K562 (cell line): Measurements from ENCODE around the gene TPO. TPM values are rescaled to one million over a fixed set of nuclear protein-coding genes. Genes with fewer than 3 reads are reported as not detected.

Experiments
- ATAC-seq: fragments of 200-7000 bp; cut with Tn5 transposase; 3 replicates; pipeline ENCODE4 v1.9.1; 2020; ENCODE audit warnings: moderate library complexity
- BruUV-seq: library from RNA; stranded (reverse); fragments of 400-500 nt; replicated peaks from 2 replicates; lab custom pipeline; 2021; lab: Mats Ljungman, UMichigan
- CTCF ChIA-PET: fragments of 300-600 bp; formaldehyde crosslinking; extraction: SDS; loops from one replicate; lab custom pipeline; 2021; ENCODE audit warnings: low intra/inter-chr PET ratio; lab: Yijun Ruan, JAX
- POLR2A ChIA-PET: fragments of 300-600, 350-650 bp; sonication (Branson Sonifier 250); formaldehyde crosslinking; extraction: SDS; loops from one replicate; lab custom pipeline; 2021; ENCODE audit warnings: antibody characterized with exemption, inconsistent platforms; lab: Yijun Ruan, JAX
- DNase-seq, 4 experiments: peaks; one replicate each; pipeline versions ENCODE4 v3.0.0 to v3.0.0-alpha.2; 2011 to 2018; ENCODE audit warnings: low spot score in 3 of 4, mixed read lengths in 3 of 4; ENCODE audit errors: extremely low read depth in 1 of 4
- FAIRE-seq: peaks from 2 replicates; lab custom pipeline; 2011; peaks lifted over from hg19 to GRCh38; lab: Jason Lieb, UNC
- H2AFZ ChIP-seq: 2 replicates; pipeline ENCODE4 v1.6.0; 2011; ENCODE audit warnings: low read depth, low read length, control low read depth, inconsistent platforms
- H3K27ac ChIP-seq: fragments of 200-600 bp; 3 replicates; pipeline ENCODE4 v1.8.0; 2011; ENCODE audit warnings: low read depth, mild to moderate bottlenecking, control low read depth, inconsistent platforms, low read length, moderate library complexity, mixed read lengths; ENCODE audit errors: extremely low read depth
- H3K27me3 ChIP-seq, 2 experiments: fragments of 300-600 bp in 1 of 2; 2 replicates in 1 of 2; 3 replicates in 1 of 2; pipeline versions ENCODE4 v1.6.0 to v1.8.0; 2011; ENCODE audit warnings: inconsistent platforms in 2 of 2, low read length in 2 of 2, mild to moderate bottlenecking in 1 of 2, mixed read lengths in 1 of 2, moderate library complexity in 1 of 2; ENCODE audit not compliant: control insufficient read depth in 2 of 2, insufficient read depth in 2 of 2
- H3K36me3 ChIP-seq: fragments of 300-600 bp; 3 replicates; pipeline ENCODE4 v1.8.0; 2011; ENCODE audit warnings: mild to moderate bottlenecking, low read length, inconsistent platforms; ENCODE audit not compliant: control insufficient read depth, insufficient read depth
- H3K4me1 ChIP-seq, 2 experiments: fragments of 200-600 bp in 1 of 2; replicated peaks in 1 of 2; 2 replicates in 1 of 2; 3 replicates in 1 of 2; pipeline versions ENCODE4 v1.5.1 to v1.8.0; 2011; ENCODE audit warnings: inconsistent platforms in 2 of 2, low read length in 2 of 2, mild to moderate bottlenecking in 1 of 2, mixed read lengths in 1 of 2, moderate library complexity in 1 of 2; ENCODE audit not compliant: control insufficient read depth in 2 of 2, insufficient read depth in 2 of 2
- H3K4me2 ChIP-seq: 2 replicates; pipeline ENCODE4 v1.6.1; 2011; ENCODE audit warnings: low read length, control low read depth, inconsistent platforms, mixed read lengths; ENCODE audit not compliant: insufficient read depth
- H3K4me3 ChIP-seq: fragments of 200-600 bp; sonication (generic), shearing (Covaris generic); 2 replicates; pipeline ENCODE4 v1.5.1; 2016; ENCODE audit warnings: control low read depth, inconsistent platforms
- H3K79me2 ChIP-seq: fragments of 200-600 bp; 3 replicates; pipeline ENCODE4 v1.8.0; 2011; ENCODE audit warnings: low read length, inconsistent platforms; ENCODE audit not compliant: control insufficient read depth, insufficient read depth
- H3K9ac ChIP-seq, 2 experiments: 2 replicates each; pipeline versions ENCODE4 v1.6.0 to v1.6.1; 2011; ENCODE audit warnings: low read depth in 2 of 2, low read length in 2 of 2, control low read depth in 1 of 2, inconsistent platforms in 1 of 2, mild to moderate bottlenecking in 1 of 2, mixed read lengths in 1 of 2; ENCODE audit not compliant: insufficient read depth in 1 of 2
- H3K9me1 ChIP-seq: one replicate; pipeline ENCODE4 v1.6.0; 2011; ENCODE audit warnings: inconsistent platforms, mild to moderate bottlenecking, low read length, moderate library complexity; ENCODE audit not compliant: control insufficient read depth, insufficient read depth
- H3K9me3 ChIP-seq: replicated peaks from 2 replicates; pipeline ENCODE4 v1.5.1; 2011; ENCODE audit warnings: low read depth, low read length, inconsistent platforms; ENCODE audit not compliant: control insufficient read depth, insufficient read depth
- H4K20me1 ChIP-seq: replicated peaks from 2 replicates; pipeline ENCODE4 v1.6.1; 2011; ENCODE audit warnings: low read length, inconsistent platforms, mixed read lengths; ENCODE audit not compliant: control insufficient read depth, insufficient read depth
- ETV6 ChIP-seq, 3 experiments: fragments of 150-350 bp in 1 of 3; sonication (generic) in 1 of 3; formaldehyde crosslinking in 1 of 3; IDR thresholded peaks; 2 replicates each; pipeline versions ENCODE4 v1.6.1 to v1.8.0; 2014 to 2022; ENCODE audit warnings: borderline replicate concordance in 2 of 3, low read depth in 2 of 3, antibody characterized with exemption in 1 of 3, low read length in 1 of 3, mild to moderate bottlenecking in 1 of 3, missing genetic modification reagents in 1 of 3
- MEIS2 ChIP-seq: fragments of 450-650 bp; IDR thresholded peaks from 2 replicates; pipeline ENCODE4 v1.6.1; 2014; ENCODE audit warnings: mild to moderate bottlenecking; ENCODE audit not compliant: partially characterized antibody
- WGBS: fragments of 100-300 bp; shearing (Covaris generic); methylation state at CpG from one replicate; pipeline ENCODE4 v1.1.6; 2016; ENCODE audit warnings: low coverage, mixed read lengths; ENCODE audit not compliant: insufficient coverage; ENCODE audit errors: missing lambda C conversion rate; 5-methylcytosine and 5-hydroxymethylcytosine counted together
- in situ Hi-C: fragments of 300-500 bp; cut with MboI; formaldehyde crosslinking; loops from 4 replicates; pipeline ENCODE4 v1.15.0; 2018; ENCODE audit warnings: inconsistent platforms, mixed read lengths
- intact Hi-C: fragments of 100-400 bp; cut with micrococcal nuclease; formaldehyde crosslinking; loops from 2 replicates; pipeline ENCODE4 v1.14.2; 2022
- polyA plus RNA-seq, 8 experiments: library from polyadenylated mRNA; depleted of rRNA in 4 of 8; stranded (reverse) in 5 of 8; unstranded in 3 of 8; fragments of >200 nt; fragmentation: Nextera tagmentation in 2 of 8; fragmentation: Illumina TruSeq in 1 of 8; extraction: Ambion mirVana in 2 of 8; extraction: Trizol in 1 of 8; gene quantifications; 2 replicates each; pipeline versions ENCODE4 v1.2.1 to v1.2.3, GENCODE V29; 2011 to 2014; ENCODE audit warnings: inconsistent platforms in 1 of 8, missing spikeins in 1 of 8
- total RNA-seq, 7 experiments: library from RNA; depleted of rRNA in 6 of 7; stranded (reverse); fragments of >200 nt in 6 of 7; fragmentation: Illumina TruSeq in 2 of 7; extraction: Trizol in 2 of 7; gene quantifications; 2 replicates each; pipeline versions ENCODE4 v1.2.1 to v1.2.3, GENCODE V29; 2011 to 2021; ENCODE audit warnings: low replicate concordance in 1 of 7
- TF ChIP-seq, protein P1 (sequence below): fragments of 250-450 bp; sonication (Bioruptor Pico); IDR thresholded peaks from 2 replicates; pipeline ENCODE4 v1.5.0; 2021

The TPO gene
- total and polyA plus RNA-seq, 9 of the 15 experiments (the other 6 are each of a cell fraction or from before 2014, with no cell fraction given): not detected

DNA sequence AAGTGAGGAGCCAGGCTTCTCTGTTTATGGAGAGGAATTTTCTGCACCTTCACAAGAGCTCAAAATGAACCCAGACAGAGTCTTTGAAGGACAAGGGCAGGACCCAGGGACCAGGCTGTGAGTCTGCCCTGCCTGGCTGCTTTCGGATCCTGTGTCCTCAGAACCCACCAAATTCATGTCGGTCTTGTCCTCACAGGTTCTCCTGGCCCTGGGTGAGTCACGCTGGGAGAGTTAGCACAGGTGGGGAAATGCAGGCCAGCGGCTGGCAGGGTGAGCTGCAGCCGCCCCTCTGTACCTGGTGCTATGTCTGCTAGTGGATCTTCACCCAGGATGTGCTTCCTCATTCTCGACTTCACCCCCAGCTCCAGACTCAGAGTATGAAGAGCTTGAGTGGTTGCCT, 35.8 kb upstream of the TPO start:
- H3K9ac ChIP-seq: no peak overlapping the region
- H3K9me3 ChIP-seq: no peaks in the 10 kb centered on the region
- H3K36me3 ChIP-seq: no peaks in the 10 kb centered on the region
- no peak overlapping the region for H2AFZ ChIP-seq
- no peak for DNase-seq
- intact Hi-C loops (no loop called here), in situ Hi-C loops (no loop called here)
- H3K27ac ChIP-seq: no peak overlapping the region
- H3K9me1 ChIP-seq: no peaks in the 10 kb centered on the region
- ChIA-PET POLR2A (interaction anchor here (0.7 kb wide), 1 partner anchor 17 kb away, joined by 3 read pairs; no protein-coding TSS in a partner anchor), CTCF (no interaction called here)
- H3K4me3 ChIP-seq: no peak overlapping the region
- no TSS peak for BruUV-seq
- FAIRE-seq: no peak
- no peaks in the 10 kb centered on the region for H3K4me1 ChIP-seq
- H4K20me1 ChIP-seq: no peaks in the 10 kb centered on the region
- no peak overlapping the region for H3K4me2 ChIP-seq
- no peaks in the 10 kb centered on the region for H3K79me2 ChIP-seq
- peaks cover 6 to 43% of the 10 kb centered on the region in 2 experiments; a peak in 4 of 5 replicates for H3K27me3 ChIP-seq
- WGBS: 0% methylated on average over 6 of the region's 6 CpGs
- TF ChIP-seq MEIS2 (no peak), ETV6 (IDR thresholded peaks at IDR 0.05; ENCODE audit: borderline replicate concordance in 1 of 2, low read depth in 2 of 2, low read length in 1 of 2) (no peak), ETV6 (CRISPR knock-in tag; IDR thresholded peaks at IDR 0.05; ENCODE audit: borderline replicate concordance) (no peak)
- TF ChIP-seq, protein P1, sequence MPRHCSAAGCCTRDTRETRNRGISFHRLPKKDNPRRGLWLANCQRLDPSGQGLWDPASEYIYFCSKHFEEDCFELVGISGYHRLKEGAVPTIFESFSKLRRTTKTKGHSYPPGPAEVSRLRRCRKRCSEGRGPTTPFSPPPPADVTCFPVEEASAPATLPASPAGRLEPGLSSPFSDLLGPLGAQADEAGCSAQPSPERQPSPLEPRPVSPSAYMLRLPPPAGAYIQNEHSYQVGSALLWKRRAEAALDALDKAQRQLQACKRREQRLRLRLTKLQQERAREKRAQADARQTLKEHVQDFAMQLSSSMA (CRISPR knock-in tag): no peak
- no peak for ATAC-seq
